GM21723 (cell line): ENCODE measurements around the gene INO80C.

Source experiments
- ATAC-seq: cut with Tn5 transposase; IDR thresholded peaks from one replicate; pipeline ENCODE4 v1.9.1; 2021; ENCODE audit warnings: mild to moderate bottlenecking, moderate library complexity; ENCODE audit not compliant: unreplicated experiment

INO80C gene

GRCh38 chr18:35497370-35498197 lies at the start of gene INO80C:
INO80C (minus strand) TSS chr18:35497960; CDS start chr18:35497874, 86 bp downstream.
- peak; percentile 96 for ATAC-seq

GRCh38 chr18:35547008-35547605 lies 49.3 kb upstream of the INO80C start:
- ATAC-seq = no peak

- ATAC-seq = no peak
Observed at GRCh38 chr18:35542356-35542755, 44.6 kb upstream of the INO80C start.

GRCh38 chr18:35535297-35535696 lies 37.5 kb upstream of the INO80C start:
- ATAC-seq = no peak

GRCh38 chr18:35533916-35534405 lies 36.2 kb upstream of the INO80C start:
- no peak for ATAC-seq

- ATAC-seq = no peak
Observed at GRCh38 chr18:35528749-35529274, 31.1 kb upstream of the INO80C start.

GRCh38 chr18:35526495-35527059 lies 28.8 kb upstream of the INO80C start:
- no peak for ATAC-seq

- ATAC-seq = no peak
Observed at GRCh38 chr18:35525795-35526494, 28.2 kb upstream of the INO80C start.

GRCh38 chr18:35524226-35524625 lies 26.5 kb upstream of the INO80C start:
- ATAC-seq = no peak

GRCh38 chr18:35522130-35522959 lies 24.6 kb upstream of the INO80C start:
- no peak for ATAC-seq

GRCh38 chr18:35521133-35521532 lies 23.4 kb upstream of the INO80C start:
- no peak for ATAC-seq

- ATAC-seq = no peak
Observed at GRCh38 chr18:35519148-35519899, 21.6 kb upstream of the INO80C start.

- ATAC-seq = no peak
Observed at GRCh38 chr18:35517715-35518114, 20.0 kb upstream of the INO80C start.

- no peak for ATAC-seq
Observed at GRCh38 chr18:35516789-35517188, 19.0 kb upstream of the INO80C start.

GRCh38 chr18:35516351-35516750 lies 18.6 kb upstream of the INO80C start:
- ATAC-seq = no peak

- no peak for ATAC-seq
Observed at GRCh38 chr18:35515460-35516130, 17.8 kb upstream of the INO80C start.

GRCh38 chr18:35514752-35515459 lies 17.1 kb upstream of the INO80C start:
- no peak for ATAC-seq

GRCh38 chr18:35514283-35514682 lies 16.5 kb upstream of the INO80C start:
- ATAC-seq = no peak
